Measurements from ENCODE around the gene PCYT1B. TPM values are rescaled to one million over a fixed set of nuclear protein-coding genes. Genes with fewer than 3 reads are reported as not detected.

Gene PCYT1B
- total and polyA plus RNA-seq, 2 experiments from 2014 or later: not detected

GRCh38 chrX:24692305-24692704 lies 45.2 kb upstream of the PCYT1B start:
- no peak overlapping the region for H3K4me3 ChIP-seq
- no peak overlapping the region for H3K9ac ChIP-seq
- no peaks in the 10 kb centered on the region for H3K9me2 ChIP-seq (ENCODE audit: insufficient read depth)
- WGBS, 2 experiments (ENCODE audit: low coverage in 1 of 2, low lambda C conversion rate in 2 of 2, missing lambda C conversion rate in 2 of 2): 98 to 100% methylated on average over 2 to 4 of the region's 4 CpGs
- DNase-seq: no peak
- H3K27ac ChIP-seq: no peak overlapping the region
- H3K4me2 ChIP-seq (ENCODE audit: unreplicated experiment): no peak overlapping the region
- peaks cover 35% of the 10 kb centered on the region for H3K79me2 ChIP-seq (ENCODE audit: insufficient read depth)
- no peaks in the 10 kb centered on the region for H3K9me3 ChIP-seq (ENCODE audit: low read depth)
- no peaks in the 10 kb centered on the region for H3K4me1 ChIP-seq (ENCODE audit: insufficient read depth)
- no peaks in the 10 kb centered on the region for H3F3A ChIP-seq (ENCODE audit: insufficient read depth)
- H4K20me1 ChIP-seq (ENCODE audit: insufficient read depth): no peaks in the 10 kb centered on the region
- in situ Hi-C loops (cut with MboI): no loop called here
- no peak overlapping the region; the same call in 1 of the 2 replicates for H2AFZ ChIP-seq
- no peaks in the 10 kb centered on the region for H3K27me3 ChIP-seq (replicated peaks; ENCODE audit: insufficient read depth)
- no peaks in the 10 kb centered on the region for H3K36me3 ChIP-seq (ENCODE audit: low read depth)
- TF ChIP-seq EZH2phosphoT487 (IDR thresholded peaks at IDR 0.05; ENCODE audit: insufficient read depth, low read depth) (no peak), EZH2 (IDR thresholded peaks at IDR 0.05; ENCODE audit: insufficient read depth, poor library complexity, severe bottlenecking) (no peak)

DNA sequence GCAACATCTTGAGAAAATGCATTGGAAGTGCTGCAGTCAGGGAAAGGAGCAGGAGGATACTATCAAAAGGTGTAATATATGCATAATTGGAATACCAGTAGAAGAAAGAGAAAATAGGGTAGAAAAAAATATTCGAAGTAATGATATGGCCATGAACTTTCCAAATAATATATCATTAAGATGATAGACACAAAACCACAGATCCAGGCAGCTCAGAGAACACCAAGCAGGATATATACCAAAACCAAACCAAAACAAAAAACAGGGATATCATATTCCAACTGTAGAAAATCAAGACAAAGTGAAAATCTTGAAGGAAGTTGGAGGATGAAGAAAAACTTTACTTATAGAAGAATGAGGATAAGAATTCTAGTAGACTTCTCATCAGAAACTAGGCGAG lies 36.9 kb upstream of the PCYT1B start:
- Histone ChIP-seq H3K4me2 (ENCODE audit: unreplicated experiment) (no peak overlapping the region), H2AFZ (no peak overlapping the region), H3K27me3 (replicated peaks; ENCODE audit: insufficient read depth) (no peaks in the 10 kb centered on the region), H3K79me2 (ENCODE audit: insufficient read depth) (no peaks in the 10 kb centered on the region), H3K9ac (no peak overlapping the region), H3K4me1 (ENCODE audit: insufficient read depth) (no peaks in the 10 kb centered on the region), H4K20me1 (ENCODE audit: insufficient read depth) (no peaks in the 10 kb centered on the region), H3K4me3 (no peak overlapping the region), H3F3A (ENCODE audit: insufficient read depth) (no peaks in the 10 kb centered on the region), H3K9me3 (ENCODE audit: low read depth) (no peaks in the 10 kb centered on the region), H3K36me3 (ENCODE audit: low read depth) (no peaks in the 10 kb centered on the region), H3K27ac (no peak overlapping the region), H3K9me2 (ENCODE audit: insufficient read depth) (no peaks in the 10 kb centered on the region)
- in situ Hi-C loops (cut with MboI): no loop called here
- no peak for DNase-seq
- WGBS, 2 experiments (ENCODE audit: low coverage in 1 of 2, low lambda C conversion rate in 2 of 2, missing lambda C conversion rate in 2 of 2): 14 to 22% methylated on average over 2 of the region's 2 CpGs
- TF ChIP-seq EZH2 (IDR thresholded peaks at IDR 0.05; ENCODE audit: insufficient read depth, poor library complexity, severe bottlenecking) (no peak), EZH2phosphoT487 (IDR thresholded peaks at IDR 0.05; ENCODE audit: insufficient read depth, low read depth) (no peak)

DNA sequence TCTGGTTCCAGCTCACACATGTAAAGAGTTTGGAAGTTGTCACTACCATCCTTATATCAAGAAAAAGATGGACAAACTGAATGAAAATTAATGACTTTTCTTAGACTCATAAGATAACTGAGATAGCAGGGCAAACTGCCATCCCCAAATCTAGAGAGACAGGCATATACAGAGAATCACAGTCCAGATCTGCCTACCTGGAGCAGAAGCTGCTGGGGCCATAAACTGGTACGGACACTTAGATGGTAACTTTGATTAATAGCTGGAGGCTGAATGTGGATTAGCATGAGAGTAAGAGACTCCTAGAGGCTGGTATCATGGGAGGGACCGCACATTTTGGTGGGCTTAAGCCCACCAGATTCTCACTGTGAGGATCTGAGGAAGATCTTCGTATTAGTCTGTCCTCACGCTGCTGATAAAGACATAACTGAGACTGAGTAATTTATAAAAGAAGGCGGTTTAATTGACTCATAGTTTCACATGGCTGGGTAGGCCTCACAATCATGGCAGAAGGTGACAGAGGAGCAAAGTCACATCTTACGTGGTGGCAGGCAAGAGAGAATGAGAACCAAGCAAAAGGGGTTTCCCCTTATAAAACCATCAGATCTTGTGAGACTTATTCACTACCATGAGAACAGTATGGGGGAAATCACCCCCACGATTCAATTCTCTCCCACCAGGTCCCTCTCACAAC lies 35.7 kb upstream of the PCYT1B start:
- H4K20me1 ChIP-seq (ENCODE audit: insufficient read depth): no peaks in the 10 kb centered on the region
- H3K9me3 ChIP-seq (ENCODE audit: low read depth): no peaks in the 10 kb centered on the region
- no peaks in the 10 kb centered on the region for H3K9me2 ChIP-seq (ENCODE audit: insufficient read depth)
- no peaks in the 10 kb centered on the region for H3K27me3 ChIP-seq (replicated peaks; ENCODE audit: insufficient read depth)
- in situ Hi-C loops (cut with MboI): no loop called here
- DNase-seq: no peak
- H3K79me2 ChIP-seq (ENCODE audit: insufficient read depth): no peaks in the 10 kb centered on the region
- no peak overlapping the region for H2AFZ ChIP-seq
- H3K9ac ChIP-seq: no peak overlapping the region
- H3K36me3 ChIP-seq (ENCODE audit: low read depth): no peaks in the 10 kb centered on the region
- no peak overlapping the region for H3K4me3 ChIP-seq
- no peaks in the 10 kb centered on the region for H3F3A ChIP-seq (ENCODE audit: insufficient read depth)
- no peak for TF ChIP-seq EZH2phosphoT487 (IDR thresholded peaks at IDR 0.05; ENCODE audit: insufficient read depth, low read depth)
- TF ChIP-seq EZH2 (IDR thresholded peaks at IDR 0.05; ENCODE audit: insufficient read depth, poor library complexity, severe bottlenecking): no peak
- no peak overlapping the region for H3K4me2 ChIP-seq (ENCODE audit: unreplicated experiment)
- 60% methylated on average over 3 to 7 of the region's 7 CpGs for WGBS, 2 experiments (ENCODE audit: low coverage in 1 of 2, low lambda C conversion rate in 2 of 2, missing lambda C conversion rate in 2 of 2)
- H3K27ac ChIP-seq: no peak overlapping the region
- no peaks in the 10 kb centered on the region for H3K4me1 ChIP-seq (ENCODE audit: insufficient read depth)

DNA sequence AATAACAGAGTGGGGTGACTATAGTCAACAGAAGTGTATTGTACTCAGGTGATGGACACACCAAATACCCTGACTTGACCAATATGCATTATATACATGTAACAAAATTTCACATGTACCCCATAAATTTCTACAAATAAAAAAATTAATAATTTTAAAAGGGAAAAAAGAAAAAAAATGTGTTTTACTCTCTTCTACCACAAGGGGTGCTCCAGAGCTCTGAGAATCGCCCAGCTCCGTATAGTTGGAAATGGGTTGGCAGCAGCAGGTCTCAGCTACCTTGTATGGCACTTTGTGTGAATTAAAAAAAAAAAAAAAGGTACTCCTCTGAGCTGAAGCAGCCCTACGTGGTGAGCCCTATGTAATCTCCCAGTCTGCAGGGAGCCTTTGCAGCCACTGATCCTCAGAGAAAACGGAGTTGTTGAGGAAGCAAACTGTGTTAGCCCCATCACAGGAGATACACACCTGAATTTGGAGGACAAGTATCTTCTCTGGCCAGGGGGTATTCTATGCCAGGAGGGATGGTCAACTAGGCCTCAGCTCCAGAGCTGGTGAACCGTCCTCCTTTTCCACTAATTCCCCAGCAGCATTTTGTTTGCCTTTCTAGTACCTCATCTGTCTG lies 29.4 kb upstream of the PCYT1B start:
- in situ Hi-C loops (cut with MboI): no loop called here
- no peaks in the 10 kb centered on the region for H3F3A ChIP-seq (ENCODE audit: insufficient read depth)
- H3K36me3 ChIP-seq (ENCODE audit: low read depth): no peaks in the 10 kb centered on the region
- H3K4me2 ChIP-seq (ENCODE audit: unreplicated experiment): no peak overlapping the region
- H2AFZ ChIP-seq: no peak overlapping the region
- no peak overlapping the region for H3K4me3 ChIP-seq
- no peaks in the 10 kb centered on the region for H3K9me3 ChIP-seq (ENCODE audit: low read depth)
- H3K27me3 ChIP-seq (replicated peaks; ENCODE audit: insufficient read depth): no peaks in the 10 kb centered on the region
- 3 to 10% methylated on average over 5 of the region's 5 CpGs for WGBS, 2 experiments (ENCODE audit: low coverage in 1 of 2, low lambda C conversion rate in 2 of 2, missing lambda C conversion rate in 2 of 2)
- H3K9me2 ChIP-seq (ENCODE audit: insufficient read depth): no peaks in the 10 kb centered on the region
- no peaks in the 10 kb centered on the region for H3K4me1 ChIP-seq (ENCODE audit: insufficient read depth)
- no peak overlapping the region for H3K27ac ChIP-seq
- peak; percentile 37 for DNase-seq
- H3K9ac ChIP-seq: no peak overlapping the region
- H4K20me1 ChIP-seq (ENCODE audit: insufficient read depth): no peaks in the 10 kb centered on the region
- H3K79me2 ChIP-seq (ENCODE audit: insufficient read depth): no peaks in the 10 kb centered on the region
- TF ChIP-seq EZH2phosphoT487 (IDR thresholded peaks at IDR 0.05; ENCODE audit: insufficient read depth, low read depth) (no peak), EZH2 (IDR thresholded peaks at IDR 0.05; ENCODE audit: insufficient read depth, poor library complexity, severe bottlenecking) (no peak)

All from GM23248 (cell line).